GM23248 (cell line): ENCODE measurements around the gene KDM6A. TPM values are rescaled to one million over a fixed set of nuclear protein-coding genes. Genes with fewer than 3 reads are reported as not detected.

Source experiments
- DNase-seq: peaks from one replicate; pipeline ENCODE4 v3.0.0-alpha.2; 2015
- H2AFZ ChIP-seq: fragments of 200-600 bp; sonication (generic); 2 replicates; pipeline ENCODE4 v1.6.1; 2016; ENCODE audit warnings: antibody characterized with exemption
- H3F3A ChIP-seq: fragments of 200-600 bp; sonication (generic); 2 replicates; pipeline ENCODE4 v1.6.1; 2016; ENCODE audit warnings: mild to moderate bottlenecking, antibody characterized with exemption, mixed run types; ENCODE audit not compliant: insufficient read depth
- H3K27ac ChIP-seq: fragments of 200-600 bp; sonication (generic); 2 replicates; pipeline ENCODE4 v1.5.1; 2016; ENCODE audit warnings: mild to moderate bottlenecking
- H3K27me3 ChIP-seq: fragments of 200-600 bp; sonication (generic); replicated peaks from 2 replicates; pipeline ENCODE4 v1.6.1; 2016; ENCODE audit warnings: mild to moderate bottlenecking; ENCODE audit not compliant: insufficient read depth
- H3K36me3 ChIP-seq: fragments of 200-600 bp; sonication (generic); 2 replicates; pipeline ENCODE4 v1.6.1; 2016; ENCODE audit warnings: low read depth, mild to moderate bottlenecking
- H3K4me1 ChIP-seq: fragments of 200-600 bp; sonication (generic); 2 replicates; pipeline ENCODE4 v1.6.1; 2016; ENCODE audit warnings: mild to moderate bottlenecking; ENCODE audit not compliant: insufficient read depth
- H3K4me2 ChIP-seq: fragments of 200-600 bp; sonication (generic); one replicate; pipeline ENCODE4 v1.6.1; 2016; ENCODE audit warnings: mild to moderate bottlenecking; ENCODE audit not compliant: unreplicated experiment
- H3K4me3 ChIP-seq: fragments of 200-600 bp; sonication (generic); 2 replicates; pipeline ENCODE4 v1.5.1; 2016; ENCODE audit warnings: mild to moderate bottlenecking
- H3K79me2 ChIP-seq: fragments of 200-600 bp; sonication (generic); 2 replicates; pipeline ENCODE4 v1.6.1; 2016; ENCODE audit warnings: mild to moderate bottlenecking; ENCODE audit not compliant: insufficient read depth
- H3K9ac ChIP-seq: fragments of 200-600 bp; sonication (generic); 2 replicates; pipeline ENCODE4 v1.6.1; 2016; ENCODE audit warnings: mild to moderate bottlenecking
- H3K9me2 ChIP-seq: fragments of 200-600 bp; sonication (generic); 2 replicates; pipeline ENCODE4 v1.6.1; 2016; ENCODE audit warnings: mixed run types, mild to moderate bottlenecking, moderate library complexity; ENCODE audit not compliant: insufficient read depth
- H3K9me3 ChIP-seq: fragments of 200-600 bp; sonication (generic); one replicate; pipeline ENCODE4 v1.6.1; 2017; ENCODE audit warnings: low read depth
- H4K20me1 ChIP-seq: fragments of 200-600 bp; sonication (generic); 2 replicates; pipeline ENCODE4 v1.6.0; 2016; ENCODE audit not compliant: insufficient read depth
- EZH2 ChIP-seq: fragments of 200-600 bp; sonication (generic); IDR thresholded peaks from 2 replicates; pipeline ENCODE4 v1.6.1; 2018; ENCODE audit warnings: antibody characterized with exemption, mild to moderate bottlenecking; ENCODE audit not compliant: insufficient read depth, poor library complexity, severe bottlenecking
- EZH2phosphoT487 ChIP-seq: fragments of 200-600 bp; sonication (generic); IDR thresholded peaks from 2 replicates; pipeline ENCODE4 v1.6.1; 2018; ENCODE audit warnings: antibody characterized with exemption, moderate library complexity, mild to moderate bottlenecking, low read depth; ENCODE audit not compliant: insufficient read depth
- WGBS, 2 experiments: methylation state at CpG; one replicate each; pipeline ENCODE4 v1.1.6; 2015 to 2017; ENCODE audit warnings: low lambda C conversion rate in 2 of 2, low coverage in 1 of 2; ENCODE audit errors: missing lambda C conversion rate in 2 of 2; 5-methylcytosine and 5-hydroxymethylcytosine counted together
- in situ Hi-C: fragments of 300-500 bp; cut with MboI; formaldehyde crosslinking; loops from 2 replicates; pipeline ENCODE4 v1.15.0; 2020
- polyA plus RNA-seq: library from polyadenylated mRNA; unstranded; fragments of >200 nt; fragmentation: Nextera tagmentation; extraction: Ambion mirVana; gene quantifications from 2 replicates; pipeline ENCODE4 v1.2.1, GENCODE V29; 2016
- total RNA-seq: library from RNA; depleted of rRNA; stranded (reverse); fragments of >200 nt; shearing (Covaris generic); gene quantifications from 2 replicates; pipeline ENCODE4 v1.2.3, GENCODE V29; 2014

The KDM6A gene
- total and polyA plus RNA-seq, 2 experiments from 2014 or later, result 5.8 to 12.0 TPM

DNA sequence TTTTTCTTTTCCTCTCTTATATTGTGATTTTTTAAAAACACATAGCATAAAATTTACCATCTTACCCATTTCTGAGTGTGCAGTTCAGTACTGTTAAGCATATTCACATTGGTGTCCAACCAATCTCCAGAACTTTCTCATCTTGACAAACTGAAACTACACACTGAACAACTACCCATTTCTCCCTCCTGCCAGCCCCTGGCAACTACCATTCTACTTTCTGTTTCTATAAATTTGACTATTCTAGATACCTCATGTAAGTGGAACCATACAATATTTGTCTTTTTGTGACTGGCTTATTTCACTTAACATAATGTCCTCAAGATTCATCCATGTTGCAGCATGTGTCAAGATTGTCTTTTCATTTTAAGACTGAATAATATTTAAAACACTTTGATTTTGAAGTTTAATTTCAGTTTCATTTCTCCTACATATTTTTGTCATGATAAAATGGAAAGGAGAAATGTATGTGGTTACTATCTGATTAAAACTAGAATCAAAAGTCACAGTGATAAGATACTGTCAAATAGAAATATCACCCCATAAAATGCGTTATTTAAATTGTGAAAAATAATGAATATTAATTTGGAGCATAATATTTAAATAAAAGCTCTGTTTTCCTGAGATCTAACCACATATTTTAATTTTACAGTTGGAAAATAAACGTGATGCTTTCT, 204.9 kb downstream of the KDM6A start:
- in situ Hi-C loops, result no loop called here
- H3K4me1 ChIP-seq, result no peaks in the 10 kb centered on the region
- H3K9me3 ChIP-seq, result no peaks in the 10 kb centered on the region
- no peak overlapping the region for H2AFZ ChIP-seq
- H3K9ac ChIP-seq, result no peak overlapping the region
- peaks cover 4% of the 10 kb centered on the region; the same call in 1 of the 2 replicates for H3K36me3 ChIP-seq
- H3K4me2 ChIP-seq, result no peak overlapping the region
- TF ChIP-seq EZH2phosphoT487 (no peak), EZH2 (no peak)
- H4K20me1 ChIP-seq, result no peaks in the 10 kb centered on the region
- H3K27me3 ChIP-seq, result no peaks in the 10 kb centered on the region
- no peaks in the 10 kb centered on the region for H3K9me2 ChIP-seq
- no peaks in the 10 kb centered on the region for H3F3A ChIP-seq
- no peak for DNase-seq
- no peak overlapping the region for H3K27ac ChIP-seq
- H3K79me2 ChIP-seq, result peaks cover 39% of the 10 kb centered on the region
- no peak overlapping the region for H3K4me3 ChIP-seq
- WGBS, 2 experiments, result 88 to 95% methylated on average over 2 of the region's 2 CpGs

DNA sequence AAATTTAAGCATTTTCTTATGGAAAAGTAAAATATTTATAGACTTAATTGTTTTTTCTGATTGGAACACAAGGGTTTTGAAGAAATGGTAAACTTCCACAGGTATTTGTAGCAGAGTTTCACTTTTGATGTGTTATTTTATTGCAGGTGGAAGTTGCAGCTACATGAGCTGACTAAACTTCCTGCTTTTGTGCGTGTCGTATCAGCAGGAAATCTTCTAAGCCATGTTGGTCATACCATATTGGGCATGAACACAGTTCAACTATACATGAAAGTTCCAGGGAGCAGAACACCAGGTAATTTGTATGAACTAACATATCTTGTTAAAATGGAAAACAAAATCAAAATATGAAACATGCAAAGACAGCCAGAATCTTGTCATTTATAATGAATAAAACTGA, 210.3 kb downstream of the KDM6A start:
- Histone ChIP-seq H4K20me1 (no peaks in the 10 kb centered on the region), H3K4me3 (no peak overlapping the region), H3K4me1 (no peaks in the 10 kb centered on the region), H3K36me3 (peaks cover 13% of the 10 kb centered on the region; the same call in 1 of the 2 replicates), H3K27me3 (no peaks in the 10 kb centered on the region), H3K9ac (no peak overlapping the region), H3K9me3 (no peaks in the 10 kb centered on the region), H3F3A (no peaks in the 10 kb centered on the region), H3K27ac (no peak overlapping the region), H3K79me2 (no peaks in the 10 kb centered on the region; the same call in 1 of the 2 replicates), H2AFZ (no peak overlapping the region), H3K4me2 (no peak overlapping the region), H3K9me2 (no peaks in the 10 kb centered on the region)
- DNase-seq, result no peak
- in situ Hi-C loops, result no loop called here
- 97 to 100% methylated on average over 2 of the region's 2 CpGs for WGBS, 2 experiments
- TF ChIP-seq EZH2phosphoT487 (no peak), EZH2 (no peak)

DNA sequence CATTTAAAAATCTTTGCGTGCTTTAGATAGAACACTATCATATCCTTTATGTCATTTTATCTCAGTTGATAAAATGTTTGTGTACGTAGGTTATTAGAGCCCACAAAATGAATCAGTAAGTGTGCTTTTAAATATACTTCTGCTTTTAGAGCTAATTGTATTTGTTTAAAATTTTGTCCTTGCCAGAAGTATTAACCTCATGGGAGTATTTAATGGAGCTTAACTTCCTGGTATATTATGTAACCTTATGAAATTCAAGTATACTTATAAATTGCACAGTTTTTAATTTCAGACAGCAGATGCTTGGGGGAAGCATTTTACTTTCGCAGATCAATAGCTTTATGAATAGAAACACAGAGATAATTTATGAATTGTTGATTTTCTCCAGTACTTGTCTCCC, 237.5 kb downstream of the KDM6A start:
- peaks cover 10% of the 10 kb centered on the region; the same call in 1 of the 2 replicates for H3K36me3 ChIP-seq
- no peaks in the 10 kb centered on the region for H3K9me3 ChIP-seq
- no peak for TF ChIP-seq EZH2
- TF ChIP-seq EZH2phosphoT487, result no peak
- H3K27ac ChIP-seq, result no peak overlapping the region
- H3K9me2 ChIP-seq, result no peaks in the 10 kb centered on the region
- H3K27me3 ChIP-seq, result no peaks in the 10 kb centered on the region
- H3K4me3 ChIP-seq, result no peak overlapping the region
- H3K9ac ChIP-seq, result no peak overlapping the region
- in situ Hi-C loops, result no loop called here
- no peak overlapping the region for H2AFZ ChIP-seq
- H3K79me2 ChIP-seq, result no peaks in the 10 kb centered on the region
- no peaks in the 10 kb centered on the region for H3K4me1 ChIP-seq
- DNase-seq, result no peak
- no peak overlapping the region for H3K4me2 ChIP-seq
- no peaks in the 10 kb centered on the region for H4K20me1 ChIP-seq
- 86 to 90% methylated on average over 3 of the region's 3 CpGs for WGBS, 2 experiments
- H3F3A ChIP-seq, result no peaks in the 10 kb centered on the region

DNA sequence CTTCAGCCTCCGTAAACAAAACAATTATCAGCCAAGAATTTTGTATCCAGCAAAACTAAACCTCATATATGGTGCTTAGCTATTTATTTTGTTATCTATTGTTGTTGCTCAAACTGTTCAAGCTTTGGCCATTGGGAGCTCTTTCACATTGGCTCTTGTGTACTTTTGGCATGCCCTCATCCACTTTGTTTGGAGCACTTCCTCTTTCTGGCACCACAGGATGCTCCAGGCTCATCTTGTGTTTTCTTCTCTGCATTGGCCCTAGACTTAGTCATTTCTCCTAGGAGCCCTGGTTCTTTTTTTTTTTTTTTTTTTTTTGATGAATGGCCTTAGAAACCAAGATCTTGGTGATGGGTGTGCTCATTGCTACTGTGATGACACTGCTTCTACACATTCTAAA, 253.2 kb downstream of the KDM6A start:
- Histone ChIP-seq H2AFZ (no peak overlapping the region), H3K36me3 (no peaks in the 10 kb centered on the region), H3K4me1 (no peaks in the 10 kb centered on the region), H3K9ac (no peak overlapping the region), H4K20me1 (no peaks in the 10 kb centered on the region), H3K79me2 (no peaks in the 10 kb centered on the region), H3K9me2 (no peaks in the 10 kb centered on the region), H3K9me3 (no peaks in the 10 kb centered on the region), H3K27ac (no peak overlapping the region), H3K4me2 (no peak overlapping the region), H3K27me3 (no peaks in the 10 kb centered on the region), H3K4me3 (no peak overlapping the region), H3F3A (no peaks in the 10 kb centered on the region)
- 92 to 95% methylated on average over 1 of the region's 1 CpG for WGBS, 2 experiments
- in situ Hi-C loops, result loop anchor here (25.0 kb wide), 1 partner anchor 89 kb away; no protein-coding TSS in a partner anchor
- no peak for DNase-seq
- TF ChIP-seq EZH2phosphoT487 (no peak), EZH2 (no peak)
